ENCODE results near the gene MDC1. TPM values are rescaled to one million over a fixed set of nuclear protein-coding genes. Genes with fewer than 3 reads are reported as not detected.
A peak's percentile ranks its signal among the peaks of the same experiment; 100 is the strongest.

MDC1 gene
- total and polyA plus RNA-seq, 2 of the 13 experiments (the other 11 are each of a cell fraction or from before 2014, with no cell fraction given) = 8.4 to 14.0 TPM

GRCh38 chr6:30686009-30686907 lies 30.8 kb downstream of the MDC1 start, which contains the start of gene PPP1R18:
Gene PPP1R18 (minus strand): TSS chr6:30686645. CDS start chr6:30686018, 627 bp downstream.
- no TSS peak for BruUV-seq (replicated peaks)
- H3K4me2 ChIP-seq (ENCODE audit: low read depth, low read length) = peak within 1 kb of the TSS; percentile 84
- peak within 1 kb of the TSS; percentile 65 for H3K9ac ChIP-seq (ENCODE audit: insufficient read depth, low read depth, low read length)
- H3K79me2 ChIP-seq (ENCODE audit: insufficient read depth, low read length) = no peaks in the 10 kb centered on the region
- peak within 1 kb of the TSS; percentile 43 for H3K27ac ChIP-seq (ENCODE audit: extremely low read length, insufficient read depth, low read length)
- H3K4me1 ChIP-seq (ENCODE audit: insufficient read depth, low read length) = peaks cover 75% of the 10 kb centered on the region
- no peak for FAIRE-seq
- WGBS (ENCODE audit: low lambda C conversion rate) = 27% methylated on average over 23 of the region's 41 CpGs
- H3K9me3 ChIP-seq (ENCODE audit: low read length) = no peaks in the 10 kb centered on the region
- H2AFZ ChIP-seq (ENCODE audit: low read length) = no peak within 1 kb of the TSS
- ChIA-PET POLR2A (interaction anchor here (1.2 kb wide), 1 partner anchor 9 kb away, joined by 3 read pairs; no protein-coding TSS in a partner anchor), CTCF (ENCODE audit: low intra/inter-chr PET ratio, low total read pairs) (interaction anchor here (1.0 kb wide), 1 partner anchor 36 kb away, joined by 4 read pairs; no protein-coding TSS in a partner anchor)
- no peaks in the 10 kb centered on the region for H3K27me3 ChIP-seq (ENCODE audit: control insufficient read depth in 1 of 2, insufficient read depth in 2 of 2, low read length in 2 of 2)
- no peaks in the 10 kb centered on the region for H3K36me3 ChIP-seq (replicated peaks in 1 of 2; ENCODE audit: control insufficient read depth in 1 of 2, insufficient read depth in 2 of 2, low read length in 2 of 2)
- ATAC-seq = peak; percentile 45
- H3K4me3 ChIP-seq (replicated peaks in 1 of 3; ENCODE audit: insufficient read depth in 1 of 3, low read depth in 2 of 3, low read length in 3 of 3) = peak within 1 kb of the TSS; percentile 77 to 84 (median 81)
- no peak for DNase-seq (ENCODE audit: low spot score)
- intact Hi-C loops (cut with micrococcal nuclease; ENCODE audit: unreplicated experiment) = no loop called here
- no peaks in the 10 kb centered on the region for H4K20me1 ChIP-seq (ENCODE audit: insufficient read depth, low read length)
- in situ Hi-C loops (cut with HindIII; ENCODE audit: extremely low pct_ligation_motif_present, low pct_unique_long_range_greater_than_20kb) = loop anchor here (25.0 kb wide), 1 partner anchor 401 kb away; no protein-coding TSS in a partner anchor
- TF ChIP-seq CCAR2 (optimal IDR thresholded peaks at IDR 0.05; ENCODE audit: low read depth, low read length) (no peak), IRX3 (CRISPR knock-in tag; IDR thresholded peaks at IDR 0.05; ENCODE audit: borderline replicate concordance, low read depth) (no peak), ZNF619 (CRISPR knock-in tag; IDR thresholded peaks at IDR 0.05) (no peak), ZNF318 (CRISPR knock-in tag; IDR thresholded peaks at IDR 0.05) (no peak), POGZ (CRISPR knock-in tag; IDR thresholded peaks at IDR 0.05) (no peak), KLF13 (CRISPR knock-in tag; IDR thresholded peaks at IDR 0.05) (no peak), E2F2 (CRISPR knock-in tag; IDR thresholded peaks at IDR 0.05; ENCODE audit: borderline replicate concordance) (0 out of 2 replicates have a peak, but pooled peaks have one; percentile 26), HIC2 (CRISPR knock-in tag; IDR thresholded peaks at IDR 0.05; ENCODE audit: low read depth) (no peak), ZEB1 (IDR thresholded peaks at IDR 0.05; ENCODE audit: insufficient replicate concordance, low read depth) (no peak)

All from HepG2 (cell line).